Gastroesophageal sphincter (tissue), 4 donors: ENCODE data around the gene REEP6. TPM values are rescaled to one million over a fixed set of nuclear protein-coding genes. Genes with fewer than 3 reads are reported as not detected.
"Not testable (repeated sequence)": the region's sequence is repeated elsewhere in the genome, so short reads cannot be mapped to it uniquely, and the experiment has no call there.

Source experiments
- ATAC-seq: fragments of 150-250 bp; one replicate; pipeline ENCODE4 v1.9.1; 2016; ENCODE audit warnings: mild to moderate bottlenecking, moderate library complexity
- H3K27ac ChIP-seq, 4 donors: fragments of 200-600 bp; sonication (generic) in 3 of 4; 1 replicate in 3 of 4; 2 replicates in 1 of 4; pipeline ENCODE4 v1.5.1; 2016 to 2019
- H3K27me3 ChIP-seq: fragments of 200-600 bp; sonication (generic); one replicate; pipeline ENCODE4 v1.5.1; 2019
- H3K36me3 ChIP-seq, 2 donors: fragments of 200-600 bp; sonication (generic); one replicate each; pipeline ENCODE4 v1.5.1; 2019; ENCODE audit warnings: control low read depth in 1 of 2
- H3K4me1 ChIP-seq, 3 donors: fragments of 200-600 bp; sonication (generic); 1 replicate in 2 of 3; 2 replicates in 1 of 3; pipeline ENCODE4 v1.5.1; 2016 to 2019; ENCODE audit warnings: control low read depth in 2 of 3
- H3K4me3 ChIP-seq, 2 donors: fragments of 200-600 bp; sonication (generic); one replicate each; pipeline ENCODE4 v1.5.1; 2019; ENCODE audit warnings: mild to moderate bottlenecking in 1 of 2, moderate library complexity in 1 of 2
- H3K9me3 ChIP-seq, 3 donors: fragments of 200-600 bp; sonication (generic); one replicate each; pipeline ENCODE4 v1.5.1; 2017 to 2019; ENCODE audit warnings: control low read depth in 2 of 3
- CTCF ChIP-seq, 4 experiments: fragments of 200-600 bp in 2 of 4; fragments of 450-650 bp in 2 of 4; sonication (generic) in 1 of 4; IDR thresholded peaks; one replicate each; pipeline ENCODE4 v1.5.1; 2017 to 2019; ENCODE audit warnings: antibody characterized with exemption in 4 of 4, mild to moderate bottlenecking in 2 of 4, moderate library complexity in 2 of 4
- EP300 ChIP-seq: sonication (generic); formaldehyde crosslinking; IDR thresholded peaks from one replicate; pipeline ENCODE4 v1.6.1; 2017; ENCODE audit warnings: antibody characterized with exemption, mild to moderate bottlenecking
- POLR2A ChIP-seq, 2 donors: fragments of 450-650 bp; IDR thresholded peaks; one replicate each; pipeline ENCODE4 v1.6.1; 2017; ENCODE audit warnings: antibody characterized with exemption in 2 of 2, mild to moderate bottlenecking in 2 of 2, moderate library complexity in 1 of 2
- POLR2AphosphoS5 ChIP-seq: sonication (generic); formaldehyde crosslinking; IDR thresholded peaks from one replicate; pipeline ENCODE4 v1.6.1; 2017; ENCODE audit warnings: antibody characterized with exemption
- WGBS, 2 donors: methylation state at CpG; one replicate each; pipeline ENCODE4 v1.1.5; 2018; ENCODE audit warnings: low coverage in 1 of 2; 5-methylcytosine and 5-hydroxymethylcytosine counted together
- total RNA-seq, 4 donors: library from RNA; depleted of rRNA; stranded (reverse); fragments of >200 nt; gene quantifications; one replicate each; pipeline ENCODE4 v1.1.0, GENCODE V29; 2016

The REEP6 gene
- total RNA-seq, 4 donors from 2014 or later = 0.32 to 0.96 (median 0.40) TPM; not detected in 1

- WGBS, 2 donors = 88% methylated on average over 3 of the region's 4 CpGs; no CpG with 5 or more reads in 1 of the 2 donors
Observed at GRCh38 chr19:1518471-1518870, 27.5 kb downstream of the REEP6 start.

DNA sequence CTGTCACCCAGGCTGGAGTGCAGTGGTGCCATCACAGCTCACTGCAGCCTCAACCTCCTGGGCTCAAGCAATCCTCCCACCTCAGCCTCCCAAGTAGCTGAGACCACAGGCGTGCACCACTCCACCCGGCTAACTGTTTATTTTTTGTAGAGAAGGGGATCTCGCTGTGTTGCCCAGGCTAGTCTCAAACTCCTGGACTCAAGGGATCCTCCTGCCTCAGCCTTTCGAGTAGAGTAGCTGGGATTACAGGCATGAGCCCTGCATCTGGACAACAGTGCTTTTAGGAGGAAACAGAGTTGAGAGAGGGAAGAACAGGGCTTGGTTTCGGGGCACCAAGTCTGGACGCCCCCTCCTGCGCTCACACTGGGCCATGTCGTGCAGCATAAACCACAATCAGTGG lies 28.8 kb downstream of the REEP6 start:
- H3K4me1 ChIP-seq = peaks cover 0 to 12% (median 0%) of the 10 kb centered on the region in 3 donors
- WGBS, 2 donors = 80% methylated on average over 2 of the region's 8 CpGs; no CpG with 5 or more reads in 1 of the 2 donors

More at GRCh38 chr19:1518471-1518870, 27.5 kb downstream of the REEP6 start:
- H3K36me3 ChIP-seq = no peaks in the 10 kb centered on the region
- H3K9me3 ChIP-seq = no peaks in the 10 kb centered on the region
- no peak overlapping the region for H3K27ac ChIP-seq
- H3K4me1 ChIP-seq = peaks cover 0 to 6% (median 3%) of the 10 kb centered on the region in 3 donors
- no peak overlapping the region for H3K4me3 ChIP-seq
- no peak for ATAC-seq
- TF ChIP-seq POLR2AphosphoS5 (no peak), EP300 (no peak), POLR2A (IDR thresholded peaks at IDR 0.05) (no peak), CTCF (IDR thresholded peaks at IDR 0.05) (no peak)
- H3K27me3 ChIP-seq = peaks cover 59% of the 10 kb centered on the region

GRCh38 chr19:1520203-1520780 lies 29.3 kb downstream of the REEP6 start:
- no peak for ATAC-seq
- peaks cover 59% of the 10 kb centered on the region for H3K27me3 ChIP-seq
- H3K36me3 ChIP-seq = no peaks in the 10 kb centered on the region
- H3K4me3 ChIP-seq = no peak overlapping the region
- H3K9me3 ChIP-seq = no peaks in the 10 kb centered on the region
- TF ChIP-seq EP300 (no peak), CTCF (IDR thresholded peaks at IDR 0.05) (no peak), POLR2A (IDR thresholded peaks at IDR 0.05) (no peak), POLR2AphosphoS5 (no peak)
- peaks cover 0 to 12% (median 0%) of the 10 kb centered on the region in 3 donors for H3K4me1 ChIP-seq
- WGBS, 2 donors = 67 to 86% methylated on average over 1 of the region's 17 CpGs
- H3K27ac ChIP-seq = no peak overlapping the region

More for the DNA sequence above, 28.8 kb downstream of the REEP6 start:
- not testable (repeated sequence) for H3K36me3 ChIP-seq, ATAC-seq, H3K9me3 ChIP-seq, H3K27ac ChIP-seq, H3K4me3 ChIP-seq
- H3K27me3 ChIP-seq = peaks cover 59% of the 10 kb centered on the region

- Histone ChIP-seq H3K9me3 (no peaks in the 10 kb centered on the region), H3K27ac (no peak overlapping the region), H3K36me3 (no peaks in the 10 kb centered on the region), H3K4me3 (no peak overlapping the region), H3K27me3 (peaks cover 59% of the 10 kb centered on the region), H3K4me1 (peaks cover 0 to 12% (median 0%) of the 10 kb centered on the region in 3 donors)
- 40% methylated on average over 5 of the region's 14 CpGs; no CpG with 5 or more reads in 1 of the 2 donors for WGBS, 2 donors
- TF ChIP-seq POLR2A (IDR thresholded peaks at IDR 0.05) (no peak), POLR2AphosphoS5 (no peak), CTCF (IDR thresholded peaks at IDR 0.05) (no peak), EP300 (no peak)
- ATAC-seq = no peak
Observed at GRCh38 chr19:1521636-1522035, 30.7 kb downstream of the REEP6 start.

DNA sequence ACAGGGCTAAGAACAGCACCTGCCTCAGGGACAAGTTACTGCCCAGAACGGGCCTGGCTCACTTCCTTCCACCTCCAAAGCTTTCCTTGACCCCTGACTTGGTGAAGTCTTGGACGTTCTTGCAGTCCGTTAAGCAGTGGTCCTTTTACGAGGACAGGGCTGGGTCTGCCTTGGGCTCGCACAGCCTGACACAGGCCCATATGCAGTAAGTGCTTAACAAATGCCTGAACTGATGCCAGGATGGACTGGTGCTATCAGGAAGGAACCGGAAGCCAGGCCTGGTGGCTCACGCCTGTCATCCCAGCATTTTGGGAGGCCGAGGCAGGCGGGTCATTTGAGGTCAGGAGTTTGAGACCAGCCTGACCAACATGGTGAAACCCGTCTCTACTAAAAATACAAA lies 31.1 kb downstream of the REEP6 start:
- TF ChIP-seq POLR2AphosphoS5 (no peak), POLR2A (IDR thresholded peaks at IDR 0.05) (no peak), CTCF (IDR thresholded peaks at IDR 0.05) (no peak), EP300 (no peak)
- no peaks in the 10 kb centered on the region for H3K36me3 ChIP-seq
- no peak overlapping the region for H3K27ac ChIP-seq
- no peak overlapping the region for H3K4me3 ChIP-seq
- H3K4me1 ChIP-seq = peaks cover 0 to 12% (median 0%) of the 10 kb centered on the region in 3 donors
- no peaks in the 10 kb centered on the region for H3K9me3 ChIP-seq
- ATAC-seq = no peak
- 80 to 81% methylated on average over 1 to 5 of the region's 10 CpGs for WGBS, 2 donors
- H3K27me3 ChIP-seq = peaks cover 61% of the 10 kb centered on the region
